Sigmoid colon (tissue), 4 donors: ENCODE results near the gene GTF3A.

Experiments used
- EP300 ChIP-seq, 4 donors: sonication (generic); formaldehyde crosslinking; IDR thresholded peaks; one replicate each; pipeline ENCODE4 v1.6.1; 2017; ENCODE audit warnings: antibody characterized with exemption in 4 of 4
- POLR2A ChIP-seq, 2 donors: fragments of 450-650 bp; IDR thresholded peaks; one replicate each; pipeline ENCODE4 v1.6.1; 2016; ENCODE audit warnings: antibody characterized with exemption in 2 of 2, mild to moderate bottlenecking in 2 of 2, moderate library complexity in 2 of 2
- POLR2AphosphoS5 ChIP-seq, 4 donors: sonication (generic); formaldehyde crosslinking; IDR thresholded peaks; one replicate each; pipeline ENCODE4 v1.6.1; 2017; ENCODE audit warnings: antibody characterized with exemption in 4 of 4
- TF ChIP-seq, protein P1 (sequence below), 4 experiments: fragments of 450-650 bp in 3 of 4; fragments of 200-600 bp in 1 of 4; IDR thresholded peaks; one replicate each; pipeline ENCODE4 v1.5.1; 2016 to 2019; ENCODE audit warnings: antibody characterized with exemption in 4 of 4, mild to moderate bottlenecking in 3 of 4, moderate library complexity in 2 of 4

DNA sequence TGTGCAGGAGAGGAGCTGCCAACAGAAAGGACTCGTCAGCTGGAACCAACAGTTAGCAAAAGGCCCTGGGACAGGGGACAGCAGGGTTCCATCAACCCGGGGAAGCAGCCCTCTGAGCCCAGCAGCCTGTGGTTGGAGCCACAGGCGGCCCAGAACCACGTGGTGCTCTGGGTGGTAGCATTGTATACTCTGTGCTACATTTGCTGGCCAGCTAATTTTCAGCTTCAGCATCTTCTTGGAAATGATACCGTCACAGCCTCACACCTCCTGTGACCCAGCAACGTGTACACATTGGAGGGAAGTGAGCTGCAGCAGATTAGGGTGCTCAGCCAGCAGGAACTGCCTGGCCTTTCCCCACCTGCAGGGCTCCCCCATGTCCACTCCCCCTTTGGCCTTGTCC is 39.1 kb downstream of the GTF3A start:
- TF ChIP-seq, protein P1, sequence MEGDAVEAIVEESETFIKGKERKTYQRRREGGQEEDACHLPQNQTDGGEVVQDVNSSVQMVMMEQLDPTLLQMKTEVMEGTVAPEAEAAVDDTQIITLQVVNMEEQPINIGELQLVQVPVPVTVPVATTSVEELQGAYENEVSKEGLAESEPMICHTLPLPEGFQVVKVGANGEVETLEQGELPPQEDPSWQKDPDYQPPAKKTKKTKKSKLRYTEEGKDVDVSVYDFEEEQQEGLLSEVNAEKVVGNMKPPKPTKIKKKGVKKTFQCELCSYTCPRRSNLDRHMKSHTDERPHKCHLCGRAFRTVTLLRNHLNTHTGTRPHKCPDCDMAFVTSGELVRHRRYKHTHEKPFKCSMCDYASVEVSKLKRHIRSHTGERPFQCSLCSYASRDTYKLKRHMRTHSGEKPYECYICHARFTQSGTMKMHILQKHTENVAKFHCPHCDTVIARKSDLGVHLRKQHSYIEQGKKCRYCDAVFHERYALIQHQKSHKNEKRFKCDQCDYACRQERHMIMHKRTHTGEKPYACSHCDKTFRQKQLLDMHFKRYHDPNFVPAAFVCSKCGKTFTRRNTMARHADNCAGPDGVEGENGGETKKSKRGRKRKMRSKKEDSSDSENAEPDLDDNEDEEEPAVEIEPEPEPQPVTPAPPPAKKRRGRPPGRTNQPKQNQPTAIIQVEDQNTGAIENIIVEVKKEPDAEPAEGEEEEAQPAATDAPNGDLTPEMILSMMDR (IDR thresholded peaks at IDR 0.05): no peak
- TF ChIP-seq POLR2AphosphoS5 (IDR thresholded peaks at IDR 0.05): no peak
- TF ChIP-seq POLR2A (IDR thresholded peaks at IDR 0.05): no peak
- TF ChIP-seq EP300 (IDR thresholded peaks at IDR 0.05): no peak
